ENCODE measurements around the gene UVRAG.
"Not testable (repeated sequence)": the region's sequence is repeated elsewhere in the genome, so short reads cannot be mapped to it uniquely, and the experiment has no call there.

Gene UVRAG

DNA sequence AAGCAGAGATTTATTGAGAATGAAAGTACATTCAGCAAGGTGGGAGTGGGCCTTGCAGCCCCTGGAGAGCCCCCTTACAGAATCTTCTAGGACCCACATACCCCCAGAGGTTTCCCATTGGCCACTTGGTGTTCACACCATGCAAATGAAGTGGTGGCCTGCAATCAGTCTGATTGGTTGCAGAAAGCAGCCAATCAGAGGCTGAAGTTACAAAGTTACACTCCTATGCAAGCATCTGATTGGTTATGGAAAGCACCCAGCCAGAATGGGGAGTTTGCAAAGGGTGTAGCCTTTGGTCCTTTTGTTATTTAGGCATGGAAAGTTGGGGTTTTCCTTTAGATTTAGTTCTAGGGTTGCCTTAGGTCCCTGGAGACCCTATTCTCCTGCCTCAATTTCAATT is 34.9 kb downstream of the UVRAG start:
- DNase-seq = no peak

DNA sequence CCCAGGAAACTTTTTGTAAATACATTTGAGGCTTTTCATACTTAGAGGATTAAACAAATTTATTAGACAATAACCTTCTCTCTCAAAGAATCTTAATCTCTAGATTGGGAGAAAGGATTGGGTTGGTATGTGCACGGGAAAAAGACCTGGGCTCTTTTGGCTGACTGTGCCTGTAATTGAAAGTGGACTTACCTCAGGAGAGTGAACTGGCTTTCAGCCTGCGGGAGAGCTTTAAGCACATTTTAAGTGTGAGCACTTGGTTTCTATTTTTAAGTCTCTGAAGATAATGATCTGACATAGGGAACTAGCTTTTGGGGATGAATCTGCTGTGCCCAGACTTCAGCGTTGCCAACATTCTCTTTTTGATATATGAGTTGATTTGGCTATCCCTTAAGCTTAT is 35.8 kb downstream of the UVRAG start:
- peak in 1 of 4 experiments; percentile 28 for DNase-seq

DNA sequence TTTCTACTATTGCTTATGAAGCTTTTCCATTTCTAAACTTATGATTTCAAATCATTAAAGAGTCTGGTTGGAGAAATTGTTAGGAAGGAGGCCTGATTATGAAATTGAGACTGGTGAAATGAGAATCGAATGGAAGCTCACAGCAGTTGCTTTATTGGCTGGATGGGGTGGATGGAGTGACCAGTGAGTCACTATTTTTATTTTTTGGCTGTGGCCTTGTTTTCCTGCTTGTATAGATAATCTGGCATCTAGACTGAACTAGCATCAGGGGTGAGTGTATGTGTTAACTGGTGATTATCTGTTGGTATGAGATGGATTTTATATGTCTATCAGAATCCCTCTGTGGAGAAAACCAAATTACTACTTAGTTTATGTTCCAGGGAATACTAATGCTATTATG is 36.2 kb downstream of the UVRAG start:
- DNase-seq = no peak

DNA sequence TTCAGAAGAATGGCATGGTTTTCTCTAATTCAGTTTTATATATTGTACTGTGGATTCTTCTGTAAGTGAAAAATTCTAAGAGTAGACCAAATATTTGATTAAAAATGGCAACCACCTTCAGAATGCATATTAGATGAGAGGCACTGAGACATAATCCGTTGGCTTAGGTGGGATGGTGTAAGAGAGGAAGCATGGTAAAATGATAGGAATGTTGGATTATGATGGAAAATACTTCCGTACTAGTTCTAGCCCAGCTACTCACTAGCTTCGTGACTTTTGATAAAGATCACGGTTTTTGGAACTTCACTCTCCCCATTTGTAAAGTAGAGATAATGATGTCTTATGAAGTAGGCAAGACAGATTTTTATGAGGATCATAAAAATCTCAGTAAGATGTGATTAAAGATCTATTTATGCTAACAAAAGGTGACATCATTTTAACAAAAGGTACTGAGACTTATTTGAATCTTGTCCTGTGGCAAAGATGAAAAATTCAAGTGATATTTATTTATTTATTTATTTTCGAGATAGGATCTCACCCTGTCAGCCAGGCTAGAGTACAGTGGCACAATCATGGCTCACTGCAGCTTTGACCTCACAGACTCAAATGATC is 37.5 kb downstream of the UVRAG start:
- no peak for DNase-seq

DNA sequence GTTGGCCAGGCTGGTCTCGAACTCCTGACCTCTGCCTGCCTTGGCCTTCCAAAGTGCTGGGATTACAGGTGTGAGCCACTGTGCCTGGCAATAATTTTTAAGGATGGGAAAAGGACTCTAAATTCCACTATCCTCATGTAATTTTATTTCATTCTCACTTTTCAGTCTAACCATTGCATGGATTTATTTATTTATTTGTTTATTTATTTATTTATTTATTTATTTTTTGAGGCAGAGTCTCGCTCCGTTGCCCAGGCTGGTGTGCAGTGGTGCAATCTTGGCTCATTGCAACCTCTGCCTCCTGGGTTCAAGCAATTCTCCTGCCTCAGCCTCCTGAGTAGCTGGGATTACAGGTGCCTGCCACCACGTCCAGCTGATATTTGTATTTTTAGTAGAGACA is 38.6 kb downstream of the UVRAG start:
- not testable (repeated sequence) for DNase-seq

DNA sequence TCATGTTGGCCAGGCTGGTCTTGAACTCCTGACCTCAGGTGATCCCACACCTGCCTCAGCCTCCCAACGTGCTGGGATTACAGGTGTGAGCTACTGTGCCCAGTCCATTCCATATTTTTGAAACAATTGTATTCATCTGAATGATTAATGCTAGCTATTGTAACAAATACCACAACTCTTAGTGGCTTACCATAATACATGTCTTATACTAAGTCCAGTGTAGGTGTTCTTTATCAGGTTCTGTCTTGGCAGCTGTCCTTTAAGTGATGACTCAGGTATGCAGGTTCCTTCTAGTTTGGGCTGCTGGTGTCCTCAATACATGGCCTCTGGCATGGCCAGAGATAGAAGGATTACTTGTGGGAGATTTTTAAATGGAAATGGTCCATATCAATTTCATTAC is 39.0 kb downstream of the UVRAG start:
- DNase-seq = no peak

DNA sequence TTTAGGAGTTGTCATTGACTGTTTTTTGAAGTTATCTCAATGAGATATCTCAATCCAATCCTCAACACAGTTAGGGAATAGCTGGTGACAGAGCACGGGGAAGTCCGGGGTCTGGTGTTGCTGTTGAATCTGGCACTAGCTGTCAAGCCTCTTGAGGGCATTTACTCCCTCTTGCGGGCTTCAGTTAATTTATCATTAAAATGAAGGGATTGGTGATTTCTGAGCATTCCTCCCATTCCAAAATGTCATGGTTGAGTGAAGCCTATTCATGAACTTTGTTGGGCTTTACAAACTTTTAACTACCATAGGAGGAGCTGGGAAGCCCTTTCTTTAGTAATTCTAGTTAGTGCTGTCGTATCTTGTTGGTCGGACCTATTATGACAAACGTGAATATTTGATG is 40.2 kb downstream of the UVRAG start:
- DNase-seq = no peak

DNA sequence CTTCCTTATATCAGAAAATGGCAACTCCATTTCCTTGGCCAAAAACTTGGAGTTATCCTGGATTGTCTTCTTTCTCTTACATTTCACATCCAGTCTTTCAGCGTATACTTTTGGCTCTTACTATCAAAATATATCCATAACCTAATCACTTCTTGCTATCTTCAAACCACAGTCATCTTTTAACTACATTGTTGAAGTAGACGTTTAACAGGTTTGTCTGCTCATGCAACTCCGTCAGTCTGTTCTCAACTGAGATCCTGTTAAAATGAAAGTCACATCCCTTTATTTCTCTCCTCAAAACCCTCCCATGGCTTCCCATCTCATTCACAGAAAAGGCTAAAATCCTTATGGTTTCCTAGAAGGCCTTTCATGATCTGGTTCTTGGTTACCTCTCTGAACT is 41.9 kb downstream of the UVRAG start:
- DNase-seq = no peak

DNA sequence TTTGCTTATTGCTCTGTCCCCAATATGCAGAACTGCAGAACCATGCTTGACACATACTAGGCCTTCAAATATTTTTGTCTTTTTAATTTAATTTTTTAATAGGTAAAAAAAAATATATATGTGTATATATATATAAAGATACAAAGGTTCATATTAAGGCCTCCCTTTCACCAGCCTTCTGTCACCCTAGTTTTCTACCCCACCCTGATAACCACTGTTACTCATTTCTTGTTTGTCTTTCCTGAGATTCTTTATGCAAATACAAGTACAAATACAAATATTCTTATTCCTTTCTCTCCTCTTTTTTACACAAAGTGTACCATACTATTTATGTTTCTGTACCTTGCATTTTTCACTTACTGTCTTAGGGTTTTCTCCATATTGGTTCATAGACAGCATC is 43.0 kb downstream of the UVRAG start:
- no peak for DNase-seq

DNA sequence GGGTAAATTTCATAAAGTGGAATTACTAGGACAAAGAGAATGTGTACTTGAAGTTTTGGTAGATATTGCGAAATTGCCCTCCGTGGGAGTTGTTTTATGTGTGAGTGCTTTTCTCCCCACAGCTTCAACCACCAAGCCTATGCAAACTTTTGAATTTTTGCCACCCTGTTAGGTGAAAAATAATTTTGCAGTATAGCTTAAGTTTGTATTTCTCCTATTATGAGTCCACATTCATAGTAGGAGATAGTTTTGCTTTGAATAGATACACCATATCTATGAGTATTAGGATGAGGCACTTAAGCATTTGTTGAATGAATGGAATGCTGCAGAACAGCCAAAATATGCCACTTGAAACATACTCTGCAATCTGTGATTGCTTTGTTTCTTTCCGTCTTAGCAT is 43.6 kb downstream of the UVRAG start:
- DNase-seq = peak; percentile 10 to 49 (median 26)

DNA sequence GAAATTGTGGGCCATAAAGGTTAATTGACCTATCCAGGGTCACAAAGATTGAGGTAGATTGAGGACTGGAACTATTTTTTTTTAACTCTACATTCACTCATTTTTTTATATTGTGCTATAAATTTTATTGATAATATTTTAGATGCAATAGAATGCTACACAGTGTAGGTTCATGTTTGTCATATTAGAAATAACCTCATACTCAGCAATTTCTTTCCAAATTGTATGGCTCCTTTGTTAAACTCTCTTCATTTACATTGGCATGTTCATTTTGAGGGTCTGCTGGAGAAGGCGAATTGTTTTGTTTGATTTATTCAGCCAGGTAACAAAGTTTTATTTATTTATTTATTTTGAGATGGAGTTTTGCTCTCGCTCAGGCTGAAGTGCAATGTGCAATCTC is 44.6 kb downstream of the UVRAG start:
- DNase-seq = no peak

DNA sequence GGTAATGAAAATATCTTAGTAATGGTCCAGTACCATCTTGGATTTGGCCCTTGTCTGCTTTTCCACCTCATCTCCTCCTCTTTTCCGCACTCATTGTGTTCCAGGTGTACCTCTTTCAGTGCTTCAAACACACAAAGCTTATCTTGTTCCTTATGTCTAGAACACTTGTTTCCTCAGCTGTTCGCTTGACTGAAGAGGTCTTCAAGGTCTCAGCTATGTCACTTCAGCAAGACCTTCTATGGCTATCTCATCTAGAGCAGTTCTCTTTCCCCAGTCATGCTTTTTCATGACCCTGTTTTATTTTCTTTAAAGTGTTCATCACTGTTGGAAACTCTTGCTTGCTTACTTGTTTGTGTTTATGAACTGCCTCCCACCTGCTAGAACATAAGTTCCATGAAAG is 47.4 kb downstream of the UVRAG start:
- no peak for DNase-seq

DNA sequence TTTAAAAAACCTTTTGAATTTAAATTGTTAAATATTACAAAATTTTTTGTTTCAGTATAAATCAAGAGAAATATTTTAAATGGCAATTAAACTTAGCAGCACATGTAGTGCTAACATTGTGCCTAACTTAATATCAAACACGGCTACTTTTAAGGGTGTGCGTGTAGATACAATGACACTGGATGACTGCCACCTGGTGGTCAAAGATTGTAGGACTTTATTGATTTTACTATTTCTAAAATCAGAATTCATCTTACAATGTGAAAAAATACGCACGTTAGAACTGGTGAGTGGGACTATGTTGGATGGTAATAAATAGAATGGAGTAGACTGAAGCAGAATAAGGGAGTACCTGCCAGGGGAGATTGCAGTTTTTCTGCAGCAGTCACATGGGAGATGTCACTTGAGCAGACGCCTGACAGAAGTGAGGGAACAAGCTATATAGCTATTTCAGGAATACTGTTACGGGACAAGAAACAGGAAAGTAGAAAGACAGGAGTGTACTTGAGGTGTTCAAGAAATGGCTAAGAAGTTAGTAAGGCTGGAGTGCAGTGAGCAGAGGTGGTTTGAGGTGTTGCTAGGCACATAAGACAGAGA is 52.9 kb downstream of the UVRAG start:
- DNase-seq = peak; percentile 70 to 82 (median 80)

DNA sequence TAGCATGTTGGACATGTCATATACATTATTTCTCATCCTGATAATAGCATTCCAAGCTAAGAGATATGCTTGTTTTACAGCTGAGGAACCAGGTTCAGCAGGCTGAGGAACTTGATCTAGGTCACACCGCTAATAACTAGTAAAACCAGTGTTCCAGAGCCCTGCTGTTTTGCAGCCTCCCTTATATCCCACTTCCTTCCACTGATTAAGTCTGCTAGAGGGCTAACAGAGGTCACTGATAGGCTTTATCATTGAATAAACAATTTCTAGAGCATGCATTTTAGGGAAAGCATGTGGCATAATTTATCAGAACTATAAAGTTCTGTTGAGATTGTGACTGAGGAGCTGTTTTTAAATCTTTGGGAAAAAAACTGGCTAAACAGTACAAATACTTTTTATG is 54.0 kb downstream of the UVRAG start:
- DNase-seq = peak in 1 of 4 experiments; percentile 24

DNA sequence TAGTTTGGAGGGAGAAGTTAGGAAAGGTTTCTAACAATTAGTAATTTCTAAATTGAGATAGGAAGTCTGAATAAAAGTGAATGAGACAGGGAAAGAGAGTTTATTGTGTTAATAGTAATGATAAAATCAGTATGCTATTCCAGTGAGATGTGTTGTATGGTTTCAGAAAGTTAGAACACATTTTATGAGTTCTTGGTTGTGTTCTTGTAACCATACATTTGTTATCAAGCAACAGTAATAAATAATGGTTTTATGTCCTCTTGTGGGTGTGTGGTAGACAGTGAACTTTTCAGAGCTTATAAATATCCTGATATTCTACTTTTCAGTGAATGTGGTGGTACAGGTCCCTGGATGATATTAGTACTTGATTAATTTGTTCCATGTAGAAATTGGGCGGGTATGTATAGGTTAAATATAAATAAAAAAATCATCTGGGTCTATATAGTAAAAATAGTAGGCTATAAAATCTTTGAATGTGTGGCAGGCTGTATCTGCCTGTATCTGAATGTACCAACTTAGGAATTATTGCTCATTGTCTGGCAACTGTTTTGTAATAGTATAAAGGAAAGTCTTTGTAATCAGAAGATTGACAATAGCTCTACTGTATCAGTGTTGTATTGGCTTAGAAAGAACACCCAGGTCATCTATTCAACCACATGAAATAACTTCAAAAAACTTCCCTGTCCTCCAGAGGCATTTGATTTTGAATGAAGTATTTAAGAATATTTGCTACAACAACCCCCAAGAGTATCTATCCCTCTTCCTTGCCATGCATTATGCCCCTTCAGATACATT is 54.8 kb downstream of the UVRAG start:
- no peak for DNase-seq

DNA sequence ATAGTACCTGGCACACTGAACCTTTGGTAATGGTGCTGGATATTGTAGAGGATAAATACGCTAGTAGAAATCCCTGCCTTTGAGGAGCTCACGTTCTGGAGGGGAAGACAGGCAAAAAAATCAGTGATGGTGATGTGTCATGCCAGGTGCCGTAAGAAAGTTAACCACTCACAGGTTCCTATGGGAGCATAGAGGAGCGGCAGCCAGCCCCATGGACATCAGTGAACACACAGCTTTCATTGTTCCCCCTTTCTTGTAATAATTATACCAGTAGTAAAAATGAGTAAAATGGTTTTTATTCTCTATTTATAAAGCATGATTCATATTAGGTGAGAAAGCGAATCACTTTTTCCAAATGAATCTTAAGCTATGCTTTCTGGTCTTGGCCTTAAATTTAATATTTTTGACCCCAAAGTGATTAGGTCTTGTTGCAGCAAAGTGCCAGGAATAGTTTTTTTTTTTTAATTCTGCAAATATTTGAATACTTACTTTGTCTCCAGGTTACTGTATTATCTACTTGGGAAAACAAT is 57.9 kb downstream of the UVRAG start:
- DNase-seq = no peak

DNA sequence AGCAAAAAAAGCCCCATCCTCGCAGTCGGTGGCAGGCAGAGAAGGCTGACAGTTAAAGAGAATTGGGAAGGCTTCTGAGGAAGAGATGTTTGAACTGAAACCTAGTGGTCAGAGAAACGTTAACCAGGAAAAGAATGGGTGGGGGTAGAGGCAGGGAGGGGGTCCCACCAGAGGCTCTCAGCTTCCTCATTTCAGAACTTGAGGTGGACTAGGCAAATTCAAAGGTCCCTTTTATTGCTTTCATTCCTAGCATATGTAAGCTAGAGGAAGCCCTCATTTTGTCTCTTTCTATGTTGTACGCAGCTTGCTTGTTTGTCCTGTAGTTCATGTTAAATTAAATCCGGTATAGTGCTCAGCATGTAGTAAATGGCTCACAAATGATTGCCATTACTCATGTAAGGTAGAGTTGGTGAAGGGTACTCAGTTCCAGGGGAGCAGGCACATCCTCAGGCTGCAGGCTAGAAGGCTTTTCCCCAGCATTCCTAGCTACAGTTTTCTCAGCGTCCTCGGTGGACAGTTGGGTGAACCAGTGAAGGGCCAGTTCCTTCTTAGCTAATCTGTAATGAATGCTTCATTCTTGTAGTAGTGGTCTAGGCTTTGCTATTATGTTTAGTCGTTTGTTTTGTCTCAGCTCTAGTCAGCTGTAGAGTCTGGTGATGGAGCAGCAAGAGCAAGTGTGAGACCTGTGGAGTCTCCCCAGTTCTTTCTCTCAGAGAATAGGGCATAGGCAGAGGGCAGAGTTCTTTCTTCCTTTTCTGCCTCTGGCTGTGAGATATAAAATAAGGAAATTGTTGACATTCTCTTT is 58.6 kb downstream of the UVRAG start:
- peak; percentile 22 to 58 (median 37) for DNase-seq

DNA sequence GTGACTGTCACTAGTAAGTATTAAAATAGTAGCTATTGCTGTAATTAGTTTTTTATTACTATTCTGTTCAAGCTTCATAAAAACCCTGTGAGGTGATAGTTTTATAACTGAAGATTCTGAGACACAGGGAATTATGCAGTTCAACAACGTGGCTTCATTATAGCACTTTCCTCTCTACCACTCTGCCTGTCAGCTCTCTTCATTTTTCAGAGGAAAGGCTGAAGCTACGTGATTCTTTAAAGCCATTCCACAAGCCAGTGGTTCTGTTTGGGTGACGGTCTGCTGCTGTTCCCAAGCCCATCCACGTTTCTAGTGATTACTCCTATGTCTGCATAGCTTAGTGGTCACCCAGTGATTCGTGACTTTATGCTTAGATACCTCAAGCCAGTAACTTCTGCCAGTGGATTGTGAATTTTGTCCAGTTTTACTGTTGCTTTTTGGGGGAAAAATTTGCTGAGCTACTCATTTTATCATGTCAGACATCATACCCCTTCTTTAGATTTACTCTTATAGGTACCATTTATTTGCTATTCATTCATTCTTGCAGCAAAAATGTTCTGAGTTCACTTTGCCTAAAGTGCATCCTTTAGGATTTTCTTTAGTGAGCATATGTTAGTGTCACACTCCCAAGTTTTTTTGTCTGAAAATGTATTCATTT is 59.8 kb downstream of the UVRAG start:
- no peak for DNase-seq

DNA sequence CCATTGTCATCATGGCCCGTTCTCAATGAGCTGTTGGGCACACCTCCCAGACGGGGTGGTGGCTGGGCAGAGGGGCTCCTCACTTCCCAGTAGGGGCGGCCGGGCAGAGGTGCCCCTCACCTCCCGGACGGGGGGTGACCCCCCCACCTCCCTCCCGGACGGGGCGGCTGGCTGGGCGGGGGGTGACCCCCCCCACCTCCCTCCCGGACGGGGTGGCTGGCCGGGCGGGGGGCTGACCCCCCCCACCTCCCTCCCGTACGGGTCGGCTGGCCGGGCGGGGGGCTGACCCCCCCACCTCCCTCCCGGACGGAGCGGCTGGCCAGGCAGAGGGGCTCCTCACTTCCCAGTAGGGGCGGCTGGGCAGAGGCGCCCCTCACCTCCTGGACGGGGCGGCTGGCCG is 62.3 kb downstream of the UVRAG start:
- DNase-seq = not testable (repeated sequence)

DNA sequence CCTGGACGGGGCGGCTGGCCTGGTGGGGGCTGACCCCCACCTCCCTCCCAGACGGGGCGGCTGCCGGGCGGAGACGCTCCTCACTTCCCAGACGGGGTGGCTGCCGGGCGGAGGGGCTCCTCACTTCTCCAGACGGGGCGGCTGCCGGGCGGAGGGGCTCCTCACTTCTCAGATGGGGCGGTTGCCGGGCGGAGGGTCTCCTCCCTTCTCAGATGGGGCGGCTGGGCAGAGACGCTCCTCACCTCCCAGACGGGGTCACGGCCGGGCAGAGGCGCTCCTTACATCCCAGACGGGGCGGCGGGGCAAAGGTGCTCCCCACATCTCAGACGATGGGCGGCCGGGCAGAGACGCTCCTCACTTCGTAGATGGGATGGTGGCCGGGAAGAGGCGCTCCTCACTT is 62.9 kb downstream of the UVRAG start:
- DNase-seq = not testable (repeated sequence)

DNA sequence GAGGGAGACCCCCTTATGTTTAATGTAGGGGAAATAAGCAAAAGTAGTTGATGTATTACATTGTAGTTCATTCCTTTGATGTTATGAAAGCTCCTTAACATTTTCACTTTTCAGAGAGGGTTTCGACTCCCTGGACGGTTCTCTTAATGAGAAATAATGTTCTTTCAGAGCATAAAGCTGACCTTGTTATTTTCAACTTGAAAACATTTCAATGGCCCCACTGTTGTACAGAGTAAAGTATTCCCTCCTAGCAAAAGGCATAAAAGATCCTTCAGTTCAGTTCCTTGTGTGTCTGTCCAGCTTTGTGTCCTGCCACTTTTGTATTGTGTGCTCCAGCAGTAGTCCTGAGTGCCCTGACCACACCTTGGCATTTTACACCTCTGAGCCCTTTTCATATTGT is 63.9 kb downstream of the UVRAG start:
- no peak for DNase-seq

DNA sequence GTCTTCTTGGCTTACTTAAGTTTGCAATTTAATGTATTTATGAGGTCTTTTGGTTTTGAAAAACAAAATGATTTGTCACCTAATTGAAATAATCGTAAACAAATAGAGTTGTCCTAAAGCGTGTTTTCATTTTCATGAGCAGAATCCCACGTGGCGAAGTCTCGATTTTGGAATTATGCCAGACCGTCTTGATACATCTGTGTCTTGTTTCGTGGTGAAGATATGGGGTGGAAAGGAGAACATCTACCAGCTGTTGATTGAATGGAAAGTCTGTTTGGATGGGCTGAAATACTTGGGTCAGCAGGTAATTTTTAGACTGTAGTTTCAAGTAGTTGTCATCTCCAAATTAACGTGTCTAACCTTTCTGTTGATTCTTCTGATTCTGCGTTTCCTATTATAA is 64.7 kb downstream of the UVRAG start:
- no peak for DNase-seq

Measured in suppressor macrophage (primary cell).